NCI-H2107 (cell line): ENCODE measurements around the gene MB.

Experiments
- DNase-seq: peaks from one replicate; lab custom pipeline; 2025; lab: John Stamatoyannopoulos, UW

Gene MB

DNA sequence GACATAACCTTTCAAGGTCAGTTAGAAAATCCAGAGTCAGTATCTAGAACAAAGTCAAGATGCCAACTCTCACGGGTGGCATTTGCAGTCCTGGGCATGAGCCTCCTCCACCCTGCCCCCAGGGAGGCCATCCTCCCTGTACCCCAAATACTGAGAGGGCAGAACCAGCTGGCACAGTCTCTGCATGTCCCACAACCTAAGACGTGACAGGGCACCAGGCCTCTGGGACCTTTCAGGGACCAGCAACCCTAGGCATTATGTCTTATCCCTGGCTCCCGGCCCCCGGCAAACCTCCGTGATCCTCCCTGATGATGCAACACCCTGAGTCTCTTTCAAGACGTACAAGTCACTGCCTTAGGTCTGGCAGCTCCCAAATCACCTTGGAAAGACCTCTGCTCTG is 2.0 kb downstream of the MB start:
- no peak for DNase-seq

DNA sequence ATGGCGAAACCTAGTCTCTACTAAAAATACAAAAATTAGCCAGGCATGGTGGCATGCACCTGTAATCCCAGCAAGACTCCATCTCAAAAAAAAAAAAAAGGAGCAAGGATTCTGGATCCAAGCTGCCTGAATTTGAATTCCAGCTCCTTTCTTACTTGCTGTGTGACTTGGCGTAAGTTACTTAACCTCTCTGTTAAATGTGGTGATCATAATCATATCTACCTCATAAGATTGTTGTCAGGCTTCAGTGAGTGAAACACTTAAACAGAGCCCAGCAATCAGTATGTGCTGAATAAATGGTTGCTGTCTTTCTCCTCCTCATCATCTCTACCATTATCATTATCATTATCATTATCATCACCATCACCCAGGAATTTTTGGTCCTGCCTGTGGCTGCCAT is 2.7 kb downstream of the MB start:
- no peak for DNase-seq

DNA sequence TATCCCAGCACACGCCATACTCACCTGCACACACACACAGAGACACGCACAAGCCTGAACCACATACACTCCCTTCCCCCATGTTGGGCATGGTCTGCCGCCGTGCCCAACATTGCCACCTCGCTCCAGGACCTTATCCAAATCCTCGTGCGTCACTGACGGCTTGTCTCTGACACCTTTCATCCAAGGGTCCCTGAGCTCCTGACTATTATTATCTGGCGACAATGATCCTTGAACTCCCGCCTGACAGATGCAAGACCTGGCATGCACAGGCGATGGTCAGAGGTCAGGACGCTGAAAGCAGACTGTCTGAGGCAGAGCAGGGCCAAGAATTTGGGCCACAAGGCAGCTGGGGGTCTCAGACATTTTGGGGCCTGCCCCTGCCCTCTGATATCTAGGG is 4.2 kb downstream of the MB start:
- DNase-seq = no peak

GRCh38 chr22:35611891-35612576 is 5.1 kb downstream of the MB start:
- no peak for DNase-seq

DNA sequence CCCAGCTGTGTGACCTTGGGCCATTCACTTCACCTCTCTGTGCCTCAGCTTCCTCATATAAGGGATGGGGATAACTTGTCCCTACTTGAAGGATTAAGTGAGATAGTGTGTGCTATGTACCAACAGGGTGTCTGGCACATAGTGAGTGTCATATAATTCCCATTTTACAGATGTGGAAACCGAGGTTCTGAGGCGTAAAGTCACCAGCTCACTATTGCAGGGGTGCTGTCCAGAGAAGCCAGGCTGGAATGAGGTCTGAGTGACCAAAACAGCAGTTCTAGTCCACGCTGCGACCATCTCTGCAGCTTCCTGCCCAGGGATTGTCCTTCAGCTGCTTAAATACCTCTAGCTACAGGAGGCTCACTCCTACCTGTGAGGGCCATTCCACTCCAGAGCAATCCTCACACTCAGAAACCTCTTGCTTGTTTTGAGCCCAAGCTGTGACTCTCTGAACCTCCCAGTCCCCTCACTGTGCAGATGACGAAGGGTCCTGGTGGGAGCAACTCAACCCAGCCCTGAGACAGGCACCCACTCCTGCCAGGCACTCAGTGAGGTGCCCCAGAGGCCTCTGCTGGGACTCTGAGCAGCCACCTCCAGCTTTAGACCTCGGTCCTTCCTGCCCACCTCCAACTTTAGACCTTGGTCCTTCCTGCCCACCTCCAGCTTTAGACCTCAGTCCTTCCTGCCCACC is 5.8 kb downstream of the MB start:
- no peak for DNase-seq

DNA sequence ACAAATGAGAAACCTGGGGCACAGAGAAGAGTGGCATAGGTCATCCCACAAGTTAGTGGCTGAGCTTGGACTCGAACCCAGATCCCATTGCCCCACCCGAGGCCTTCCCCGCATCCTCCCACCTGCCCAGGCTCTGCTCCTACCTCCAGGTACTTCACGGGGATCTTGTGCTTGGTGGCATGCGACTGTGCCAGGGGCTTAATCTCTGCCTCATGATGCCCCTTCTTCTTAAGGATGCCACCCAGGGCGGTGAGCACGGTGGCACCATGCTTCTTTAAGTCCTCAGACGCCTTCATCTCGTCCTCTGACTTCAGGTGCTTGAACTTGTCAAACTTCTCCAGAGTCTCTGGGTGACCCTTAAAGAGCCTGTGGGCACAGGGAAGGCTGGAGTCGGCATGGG is 6.4 kb downstream of the MB start:
- no peak for DNase-seq

DNA sequence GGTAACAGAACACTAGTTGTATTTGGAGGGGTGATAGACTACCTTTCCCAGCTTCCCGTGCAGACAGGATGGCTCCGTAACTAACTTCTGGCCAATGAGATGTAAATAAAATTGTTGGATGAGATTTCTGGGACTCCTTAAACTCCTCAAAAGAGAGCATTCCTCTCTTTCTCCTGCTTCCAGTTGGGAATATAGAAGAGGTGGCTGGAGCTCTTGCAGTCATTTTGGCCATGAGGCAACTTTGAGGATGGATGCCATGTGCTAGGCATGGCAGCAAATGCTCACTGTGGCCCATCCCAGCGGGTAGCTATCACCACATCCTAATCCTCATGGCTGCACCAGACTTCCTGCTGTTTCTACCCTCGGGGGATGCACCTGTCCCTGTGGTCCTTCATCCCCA is 7.4 kb downstream of the MB start:
- no peak for DNase-seq

GRCh38 chr22:35609261-35609660 is 7.9 kb downstream of the MB start:
- DNase-seq = no peak

DNA sequence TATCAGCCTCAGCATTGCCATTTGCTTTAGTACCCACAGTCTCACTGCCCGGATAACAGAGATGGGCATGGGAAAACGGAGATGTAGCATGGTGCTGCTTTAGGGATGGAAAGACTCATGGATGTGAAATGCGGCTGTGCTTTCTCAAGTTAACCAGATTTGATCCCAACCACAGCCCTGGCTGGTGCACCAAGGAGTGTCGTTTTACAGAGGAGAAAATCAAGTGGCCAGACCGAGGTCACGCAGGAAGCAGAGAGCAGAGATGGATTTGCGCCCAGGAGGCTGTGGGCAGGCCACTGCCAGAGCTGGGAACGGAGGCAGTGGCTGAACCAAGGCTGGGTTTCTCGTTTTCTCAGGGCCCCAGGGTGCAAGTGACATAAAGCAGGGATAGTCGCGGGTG is 9.0 kb downstream of the MB start:
- no peak for DNase-seq

GRCh38 chr22:35606916-35607315 is 10.2 kb downstream of the MB start:
- DNase-seq = no peak

- DNase-seq = no peak
Measured at GRCh38 chr22:35605851-35606481, 11.2 kb downstream of the MB start.

GRCh38 chr22:35605369-35605680 is 11.8 kb downstream of the MB start:
- no peak for DNase-seq

DNA sequence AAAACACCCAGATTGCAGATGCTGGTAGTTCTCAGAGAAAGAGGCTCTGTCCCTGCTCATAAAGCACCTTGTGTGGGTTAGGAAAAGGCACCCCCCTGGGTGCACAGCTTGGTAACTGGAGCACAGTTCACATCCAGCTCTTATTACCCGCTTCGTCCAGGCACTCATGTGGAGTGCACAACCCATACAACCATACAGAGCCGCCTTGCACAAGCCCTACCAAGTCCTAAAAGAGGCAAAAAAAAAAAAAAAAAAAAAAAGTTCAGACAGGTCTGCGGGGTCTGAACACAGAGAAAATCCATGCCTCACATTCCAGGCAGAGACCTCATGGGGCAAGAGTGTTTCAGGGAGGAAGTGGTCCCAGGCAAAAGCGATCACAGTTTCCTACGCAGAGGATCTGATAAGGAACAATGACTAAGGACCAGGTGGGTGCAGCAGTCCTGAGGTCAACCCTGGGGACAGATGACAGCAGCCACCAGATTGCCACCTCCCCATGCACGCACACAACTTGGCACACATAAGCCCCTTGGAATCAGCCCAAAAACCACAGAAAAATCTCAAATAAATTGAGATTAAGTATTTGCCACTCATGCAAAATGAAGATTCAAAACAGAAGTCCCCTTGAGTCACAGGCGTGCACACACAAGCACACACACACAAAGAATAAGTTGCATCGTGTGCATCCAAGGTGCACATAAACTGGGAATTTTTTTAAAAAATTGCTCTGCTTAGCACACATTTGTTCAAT is 12.3 kb downstream of the MB start:
- DNase-seq = no peak

GRCh38 chr22:35601743-35602615 is 15.2 kb downstream of the MB start:
- DNase-seq = no peak

GRCh38 chr22:35601013-35601580 is 16.0 kb downstream of the MB start:
- DNase-seq = no peak

- no peak for DNase-seq
Measured at GRCh38 chr22:35600476-35600875, 16.7 kb downstream of the MB start.

DNA sequence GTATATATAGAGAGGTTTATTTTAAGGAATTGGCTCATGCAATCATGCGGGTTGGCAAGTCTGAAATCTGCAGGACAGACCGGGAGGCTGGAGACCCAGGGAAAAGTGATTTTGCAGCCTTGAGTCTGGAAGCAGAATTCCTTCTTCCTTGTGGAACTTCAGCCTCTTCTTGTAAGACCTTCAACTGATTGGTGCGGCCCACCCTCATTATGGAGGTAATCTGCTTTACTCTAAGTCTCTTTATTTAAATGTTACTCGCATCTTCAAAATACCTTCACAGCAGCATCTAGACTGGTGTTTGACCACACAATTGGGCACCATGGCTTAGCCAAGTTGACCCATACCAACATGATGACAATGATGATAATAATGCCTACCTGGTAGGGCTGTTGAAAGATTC is 17.8 kb downstream of the MB start:
- no peak for DNase-seq

GRCh38 chr22:35598396-35598710 is 18.8 kb downstream of the MB start:
- no peak for DNase-seq

- no peak for DNase-seq
Measured at GRCh38 chr22:35597692-35598395, 19.3 kb downstream of the MB start.

DNA sequence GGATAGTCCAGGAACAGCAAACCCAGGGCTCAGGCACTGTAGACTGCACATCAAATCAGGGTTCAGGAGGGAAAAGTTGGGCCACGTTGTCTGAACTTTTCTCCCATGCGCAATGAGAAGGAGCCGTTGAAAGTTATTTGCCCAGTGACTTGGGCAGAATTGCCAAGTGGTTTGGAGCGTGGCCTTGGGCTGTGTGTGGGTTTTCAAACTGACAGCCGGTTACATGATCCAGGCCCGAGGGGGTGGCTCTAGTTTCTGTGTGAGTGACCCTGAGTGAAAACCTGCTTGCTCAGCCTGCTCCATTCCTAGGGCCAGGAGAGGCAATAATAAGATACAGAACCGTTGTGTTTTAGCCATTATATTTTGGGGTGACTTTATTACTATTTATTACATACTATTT is 20.3 kb downstream of the MB start:
- no peak for DNase-seq

GRCh38 chr22:35594686-35595085 is 22.4 kb downstream of the MB start:
- DNase-seq = no peak
